Mucosa of rectum (tissue), 2 donors: ENCODE measurements around the gene COBL.

Experiments used
- H3K27ac ChIP-seq, 2 donors: one replicate each; pipeline ENCODE4 v1.7.0; 2013; ENCODE audit warnings: inconsistent platforms in 2 of 2, low read depth in 2 of 2, low read length in 2 of 2
- H3K27me3 ChIP-seq, 2 donors: one replicate each; pipeline ENCODE4 v1.7.0; 2013; ENCODE audit warnings: low read length in 2 of 2; ENCODE audit not compliant: control insufficient read depth in 2 of 2, insufficient read depth in 2 of 2
- H3K36me3 ChIP-seq, 2 donors: one replicate each; pipeline ENCODE4 v1.7.0; 2013; ENCODE audit warnings: low read length in 2 of 2; ENCODE audit not compliant: control insufficient read depth in 2 of 2, insufficient read depth in 2 of 2
- H3K4me1 ChIP-seq, 2 donors: one replicate each; pipeline ENCODE4 v1.7.0; 2013; ENCODE audit warnings: low read length in 2 of 2, mild to moderate bottlenecking in 1 of 2; ENCODE audit not compliant: control insufficient read depth in 2 of 2, insufficient read depth in 2 of 2
- H3K4me3 ChIP-seq, 2 donors: one replicate each; pipeline ENCODE4 v1.7.0; 2013; ENCODE audit warnings: low read length in 2 of 2
- H3K9ac ChIP-seq, 2 donors: one replicate each; pipeline ENCODE4 v1.7.0; 2013; ENCODE audit warnings: low read length in 2 of 2, low read depth in 1 of 2, mild to moderate bottlenecking in 1 of 2
- H3K9me3 ChIP-seq, 2 donors: one replicate each; pipeline ENCODE4 v1.7.0; 2013; ENCODE audit warnings: low read length in 2 of 2; ENCODE audit not compliant: control insufficient read depth in 2 of 2
- donor health status: healthy.
- donor health status: Normal muscosa, but diverticular disease.

Gene COBL

GRCh38 chr7:51062222-51062987 lies 254.2 kb downstream of the COBL start:
- no peak overlapping the region for H3K4me3 ChIP-seq
- H3K9me3 ChIP-seq: no peaks in the 10 kb centered on the region
- no peak overlapping the region for H3K9ac ChIP-seq
- H3K27me3 ChIP-seq: no peaks in the 10 kb centered on the region
- peaks cover 4% of the 10 kb centered on the region in 2 donors for H3K36me3 ChIP-seq
- H3K27ac ChIP-seq: no peak overlapping the region
- H3K4me1 ChIP-seq: peaks cover 0 to 9% of the 10 kb centered on the region in 2 donors

- Histone ChIP-seq H3K4me3 (no peak overlapping the region), H3K9ac (no peak overlapping the region), H3K27ac (no peak overlapping the region), H3K27me3 (no peaks in the 10 kb centered on the region), H3K36me3 (peaks cover 4% of the 10 kb centered on the region in 2 donors), H3K4me1 (peaks cover 0 to 2% of the 10 kb centered on the region in 2 donors), H3K9me3 (no peaks in the 10 kb centered on the region)
Measured at GRCh38 chr7:51060536-51060935, 256.1 kb downstream of the COBL start.

GRCh38 chr7:51059504-51060142 lies 257.0 kb downstream of the COBL start:
- H3K27me3 ChIP-seq: no peaks in the 10 kb centered on the region
- H3K9me3 ChIP-seq: no peaks in the 10 kb centered on the region
- no peak overlapping the region for H3K9ac ChIP-seq
- H3K27ac ChIP-seq: no peak overlapping the region
- peaks cover 0 to 2% of the 10 kb centered on the region in 2 donors for H3K4me1 ChIP-seq
- H3K36me3 ChIP-seq: peaks cover 4% of the 10 kb centered on the region in 2 donors
- H3K4me3 ChIP-seq: no peak overlapping the region

- Histone ChIP-seq H3K36me3 (peaks cover 4% of the 10 kb centered on the region in 2 donors), H3K27me3 (no peaks in the 10 kb centered on the region), H3K27ac (no peak overlapping the region), H3K9me3 (no peaks in the 10 kb centered on the region), H3K4me1 (peaks cover 0 to 2% of the 10 kb centered on the region in 2 donors), H3K9ac (no peak overlapping the region), H3K4me3 (no peak overlapping the region)
Measured at GRCh38 chr7:51058764-51059163, 257.8 kb downstream of the COBL start.

- no peak overlapping the region for H3K9ac ChIP-seq
- H3K36me3 ChIP-seq: no peaks in the 10 kb centered on the region
- no peak overlapping the region for H3K27ac ChIP-seq
- H3K9me3 ChIP-seq: no peaks in the 10 kb centered on the region
- H3K27me3 ChIP-seq: no peaks in the 10 kb centered on the region
- peaks cover 0 to 2% of the 10 kb centered on the region in 2 donors for H3K4me1 ChIP-seq
- no peak overlapping the region for H3K4me3 ChIP-seq
Measured at GRCh38 chr7:51055039-51055840, 261.4 kb downstream of the COBL start.

GRCh38 chr7:51054231-51054630 lies 262.4 kb downstream of the COBL start:
- no peaks in the 10 kb centered on the region for H3K9me3 ChIP-seq
- H3K36me3 ChIP-seq: no peaks in the 10 kb centered on the region

GRCh38 chr7:51053160-51053925 lies 263.3 kb downstream of the COBL start:
- Histone ChIP-seq H3K27ac (no peak overlapping the region), H3K9ac (no peak overlapping the region), H3K36me3 (no peaks in the 10 kb centered on the region), H3K4me3 (no peak overlapping the region), H3K9me3 (no peaks in the 10 kb centered on the region), H3K4me1 (no peaks in the 10 kb centered on the region), H3K27me3 (no peaks in the 10 kb centered on the region)

More at GRCh38 chr7:51054231-51054630, 262.4 kb downstream of the COBL start:
- Histone ChIP-seq H3K27ac (no peak overlapping the region), H3K27me3 (no peaks in the 10 kb centered on the region), H3K4me1 (no peaks in the 10 kb centered on the region), H3K9ac (no peak overlapping the region), H3K4me3 (no peak overlapping the region)

GRCh38 chr7:51046482-51046881 lies 270.1 kb downstream of the COBL start:
- Histone ChIP-seq H3K27me3 (no peaks in the 10 kb centered on the region), H3K27ac (no peak overlapping the region), H3K36me3 (peaks cover 0 to 3% of the 10 kb centered on the region in 2 donors), H3K4me1 (no peaks in the 10 kb centered on the region), H3K9me3 (no peaks in the 10 kb centered on the region), H3K4me3 (no peak overlapping the region), H3K9ac (no peak overlapping the region)

GRCh38 chr7:51046103-51046466 lies 270.5 kb downstream of the COBL start:
- Histone ChIP-seq H3K4me1 (no peaks in the 10 kb centered on the region), H3K27ac (no peak overlapping the region), H3K36me3 (peaks cover 0 to 3% of the 10 kb centered on the region in 2 donors), H3K9ac (no peak overlapping the region), H3K27me3 (no peaks in the 10 kb centered on the region), H3K9me3 (no peaks in the 10 kb centered on the region), H3K4me3 (no peak overlapping the region)
